ENCODE data around the gene FAM227B. TPM values are rescaled to one million over a fixed set of nuclear protein-coding genes. Genes with fewer than 3 reads are reported as not detected.
"Not testable (repeated sequence)": the region's sequence is repeated elsewhere in the genome, so short reads cannot be mapped to it uniquely, and the experiment has no call there.

Gene FAM227B
- total RNA-seq, 2 experiments from 2014 or later = 3.5 to 3.7 TPM

DNA sequence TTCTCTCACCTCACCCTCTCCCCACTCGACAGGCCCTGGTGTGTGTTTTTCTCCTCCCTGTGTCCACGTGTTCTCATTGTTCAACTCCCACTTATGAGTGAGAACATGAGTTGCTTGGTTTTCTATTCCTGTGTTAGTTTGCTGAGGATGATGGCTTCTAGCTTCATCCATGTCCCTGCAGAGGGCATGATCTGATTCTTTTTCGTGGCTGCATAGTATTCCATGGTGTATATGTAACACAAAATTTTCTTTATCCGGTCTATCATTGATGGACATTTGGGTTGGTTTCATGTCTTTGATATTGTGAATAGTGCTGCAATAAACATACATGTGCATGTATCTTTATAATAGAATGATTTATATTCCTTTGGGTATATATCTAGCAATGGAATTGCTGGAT is 107.9 kb downstream of the FAM227B start:
- CTCF ChIA-PET, POLR2A ChIA-PET: not testable (repeated sequence)

DNA sequence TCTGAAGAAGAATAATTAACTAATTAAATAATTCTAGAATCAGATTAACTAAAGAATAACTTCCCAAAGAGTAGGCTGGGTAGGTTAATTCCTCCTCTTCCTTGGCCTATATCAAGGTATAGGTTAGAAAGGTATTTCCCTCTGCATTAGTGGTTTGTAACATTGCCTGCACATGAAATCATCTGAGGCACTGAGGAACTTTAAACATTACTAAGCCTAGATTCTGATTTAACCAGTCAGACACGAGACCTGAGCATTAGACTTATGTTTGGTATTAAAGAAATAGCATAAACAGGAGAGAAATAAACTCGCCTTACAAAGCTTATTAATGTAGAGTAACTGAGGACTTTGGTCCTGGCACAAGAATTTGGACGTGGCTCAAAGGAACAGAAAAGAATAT is 113.4 kb downstream of the FAM227B start:
- POLR2A ChIA-PET = no interaction called here
- no peak for DNase-seq
- peaks cover 2% of the 10 kb centered on the region for H3K27me3 Mint-ChIP-seq

More for the DNA sequence above, 107.9 kb downstream of the FAM227B start:
- H3K27me3 Mint-ChIP-seq = peaks cover 17% of the 10 kb centered on the region
- not testable (repeated sequence) for DNase-seq; H3K4me1 Mint-ChIP-seq; H3K36me3 Mint-ChIP-seq (ENCODE audit: low read depth); H3K4me3 Mint-ChIP-seq; H3K9me3 Mint-ChIP-seq
- H3K27ac Mint-ChIP-seq = peak overlapping the region; percentile 2

DNA sequence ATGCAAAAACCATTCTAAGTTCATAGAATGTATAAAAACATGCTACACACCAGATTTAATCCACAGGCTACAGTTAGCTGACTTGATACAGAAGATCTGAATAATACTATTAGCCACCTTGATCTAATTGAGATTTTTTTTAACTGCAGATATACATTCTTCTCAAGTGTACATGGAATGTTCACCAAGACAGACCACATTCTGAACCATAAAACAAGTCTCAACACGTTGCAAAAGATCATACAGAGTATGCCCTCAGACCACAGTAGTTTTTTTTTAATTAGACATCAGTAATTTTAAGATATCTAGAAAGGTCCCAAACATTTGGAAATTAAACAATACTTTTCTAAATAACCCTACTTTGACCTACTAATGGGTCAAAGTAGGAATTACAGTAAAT is 114.3 kb downstream of the FAM227B start:
- DNase-seq = no peak
- Mint-ChIP-seq H3K36me3 (ENCODE audit: low read depth) (no peaks in the 10 kb centered on the region), H3K4me3 (no peak overlapping the region), H3K27ac (no peak overlapping the region), H3K9me3 (peaks cover 7% of the 10 kb centered on the region), H3K27me3 (peaks cover 2% of the 10 kb centered on the region), H3K4me1 (no peaks in the 10 kb centered on the region)
- ChIA-PET POLR2A (no interaction called here), CTCF (no interaction called here)

More for the DNA sequence above, 113.4 kb downstream of the FAM227B start:
- CTCF ChIA-PET = no interaction called here
- Mint-ChIP-seq H3K4me3 (no peak overlapping the region), H3K4me1 (no peaks in the 10 kb centered on the region), H3K9me3 (peaks cover 6% of the 10 kb centered on the region), H3K36me3 (ENCODE audit: low read depth) (no peaks in the 10 kb centered on the region), H3K27ac (no peak overlapping the region)

DNA sequence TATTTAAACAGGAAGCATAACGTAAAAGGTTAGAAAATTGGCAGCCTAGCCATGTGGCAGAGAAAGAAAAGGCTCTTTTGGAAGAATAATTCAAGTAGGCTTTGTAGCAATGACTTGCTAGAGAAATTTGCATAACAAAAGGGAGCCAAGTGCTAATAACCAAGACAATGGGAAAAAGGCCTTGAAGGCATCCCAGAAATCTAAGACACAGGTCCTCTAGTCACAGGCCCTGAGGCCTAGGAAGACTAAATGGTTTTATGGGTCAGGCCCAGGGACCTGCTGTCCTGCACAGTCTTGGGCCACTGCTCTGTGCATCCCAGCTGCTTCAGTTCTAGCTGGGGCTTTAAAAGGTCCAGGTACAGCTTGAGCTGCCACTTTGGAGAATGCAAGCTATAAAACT is 119.0 kb downstream of the FAM227B start:
- no peak overlapping the region for H3K4me3 Mint-ChIP-seq
- CTCF ChIA-PET = no interaction called here

DNA sequence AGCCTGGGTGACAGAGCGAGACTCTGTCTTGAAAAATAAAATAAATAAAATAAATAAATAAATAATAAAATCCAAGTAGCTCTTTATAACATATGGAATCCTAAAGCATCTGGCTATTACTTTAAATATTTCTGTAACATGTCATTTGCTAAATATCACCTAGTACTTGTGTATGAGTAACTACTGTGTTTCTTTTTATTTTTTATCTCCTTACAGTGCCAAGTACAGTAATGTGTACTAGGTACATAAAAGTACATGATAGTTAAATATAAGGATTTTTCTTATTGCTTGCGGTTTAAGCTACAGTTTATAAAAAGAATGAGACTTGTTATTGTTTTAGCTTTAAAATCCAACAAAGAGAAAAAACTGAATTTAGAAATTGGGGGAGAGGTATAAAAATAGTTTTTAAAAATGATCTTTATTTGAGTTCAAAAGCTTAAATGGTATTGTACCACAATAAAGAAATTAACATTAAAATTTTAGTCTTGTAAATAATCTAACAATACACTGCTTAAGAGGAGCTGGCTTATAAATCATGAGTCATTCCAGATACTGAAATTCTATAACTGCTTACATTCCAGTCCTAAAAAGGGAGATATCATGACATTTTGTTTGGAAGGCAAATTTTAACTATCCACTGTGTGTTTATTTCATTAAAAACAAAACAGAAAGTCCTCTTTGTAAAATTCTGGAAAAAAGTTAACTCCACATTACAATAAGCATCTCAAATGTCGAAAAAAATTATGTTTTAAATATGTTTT is 124.4 kb downstream of the FAM227B start:
- Mint-ChIP-seq H3K27ac (no peak overlapping the region), H3K4me1 (no peaks in the 10 kb centered on the region), H3K27me3 (peaks cover 4% of the 10 kb centered on the region), H3K9me3 (no peaks in the 10 kb centered on the region), H3K4me3 (no peak overlapping the region), H3K36me3 (ENCODE audit: low read depth) (no peaks in the 10 kb centered on the region)
- CTCF ChIA-PET = no interaction called here
- POLR2A ChIA-PET = no interaction called here
- DNase-seq = no peak

More for the DNA sequence above, 119.0 kb downstream of the FAM227B start:
- peaks cover 8% of the 10 kb centered on the region for H3K9me3 Mint-ChIP-seq
- no peak for DNase-seq
- POLR2A ChIA-PET = no interaction called here
- no peaks in the 10 kb centered on the region for H3K36me3 Mint-ChIP-seq (ENCODE audit: low read depth)
- no peak overlapping the region for H3K27ac Mint-ChIP-seq
- H3K4me1 Mint-ChIP-seq = no peaks in the 10 kb centered on the region
- peaks cover 1% of the 10 kb centered on the region for H3K27me3 Mint-ChIP-seq

DNA sequence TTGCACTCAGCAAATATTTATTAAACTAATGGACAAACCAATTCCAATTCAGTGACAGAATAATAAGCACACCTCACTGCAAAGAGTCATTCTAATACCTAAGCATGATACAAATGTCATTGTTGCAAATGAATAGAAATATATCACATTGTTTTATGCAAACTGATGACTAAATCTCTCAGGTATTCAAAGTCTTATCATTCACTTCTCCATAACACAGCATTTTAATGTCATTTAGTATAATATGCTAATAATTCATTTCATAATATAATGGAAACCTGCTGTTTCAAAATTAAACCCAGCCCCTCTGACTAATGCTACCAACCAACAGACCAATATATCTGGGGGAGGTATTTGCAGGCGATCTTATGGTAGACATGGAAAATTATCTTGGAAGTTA is 125.8 kb downstream of the FAM227B start:
- ChIA-PET CTCF (no interaction called here), POLR2A (no interaction called here)
- H3K4me3 Mint-ChIP-seq = no peak overlapping the region
- peaks cover 7% of the 10 kb centered on the region for H3K27me3 Mint-ChIP-seq
- no peaks in the 10 kb centered on the region for H3K36me3 Mint-ChIP-seq (ENCODE audit: low read depth)
- H3K9me3 Mint-ChIP-seq = no peaks in the 10 kb centered on the region
- no peak for DNase-seq
- H3K27ac Mint-ChIP-seq = no peak overlapping the region
- H3K4me1 Mint-ChIP-seq = no peaks in the 10 kb centered on the region

DNA sequence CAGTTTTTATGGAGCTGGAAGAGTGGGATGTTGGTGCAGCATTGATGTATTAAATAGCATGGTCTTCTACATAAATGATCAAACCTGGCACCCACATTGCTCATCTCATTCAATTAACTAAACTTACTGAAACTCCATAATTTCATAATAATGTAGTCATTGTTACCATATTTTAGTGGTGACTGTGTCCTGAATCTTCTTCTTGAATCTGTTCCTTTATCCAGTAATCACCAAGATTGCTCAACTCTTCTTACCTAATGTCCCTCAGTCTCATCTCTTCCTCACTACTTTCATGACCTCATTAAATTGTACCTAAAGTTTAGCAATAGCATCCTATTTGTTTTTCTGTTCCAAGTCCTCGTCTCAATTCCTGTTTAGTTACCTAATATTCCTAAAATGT is 127.8 kb downstream of the FAM227B start:
- H3K27ac Mint-ChIP-seq = no peak overlapping the region
- no peak overlapping the region for H3K4me3 Mint-ChIP-seq
- H3K27me3 Mint-ChIP-seq = peaks cover 8% of the 10 kb centered on the region
- H3K9me3 Mint-ChIP-seq = no peaks in the 10 kb centered on the region
- CTCF ChIA-PET = no interaction called here
- H3K36me3 Mint-ChIP-seq (ENCODE audit: low read depth) = no peaks in the 10 kb centered on the region
- POLR2A ChIA-PET = no interaction called here
- no peaks in the 10 kb centered on the region for H3K4me1 Mint-ChIP-seq
- DNase-seq = no peak

DNA sequence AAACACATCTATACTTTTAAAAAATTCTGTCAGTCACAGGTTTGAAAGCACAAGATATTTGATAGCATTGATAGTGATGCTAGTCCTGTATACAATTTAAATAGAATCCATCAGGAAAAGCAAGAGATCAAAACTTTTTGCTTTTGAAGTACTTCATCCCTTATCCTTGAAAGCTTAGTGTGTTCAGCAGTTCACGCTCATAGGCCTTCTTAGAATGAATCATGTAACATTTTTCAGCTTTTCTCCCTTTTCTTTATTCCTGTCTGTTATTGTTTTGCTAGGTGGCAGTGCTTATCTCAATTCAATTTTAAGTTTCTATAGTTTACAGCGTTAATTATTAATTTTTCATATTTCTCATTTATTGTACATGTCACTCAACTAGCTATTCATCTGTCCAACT is 128.5 kb downstream of the FAM227B start:
- Mint-ChIP-seq H3K4me1 (no peaks in the 10 kb centered on the region), H3K27ac (no peak overlapping the region)

DNA sequence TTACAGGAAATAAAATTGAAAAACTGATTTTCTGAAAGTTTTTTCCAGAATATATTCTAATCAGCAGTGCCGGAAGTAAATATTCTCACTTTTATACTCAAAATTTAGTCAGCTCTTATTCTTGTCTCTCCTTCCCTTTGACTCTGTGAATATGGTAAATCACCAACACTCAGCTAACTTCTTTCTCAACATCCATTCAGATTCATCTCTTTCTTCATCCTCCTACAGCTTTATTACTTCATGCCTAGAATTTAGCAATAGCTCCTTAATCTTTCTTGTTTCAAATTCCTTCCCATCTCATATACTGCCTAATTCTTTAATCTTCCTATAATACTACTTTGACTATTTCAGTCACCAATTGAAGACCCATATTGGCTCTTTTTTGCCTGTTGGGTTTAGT is 129.7 kb downstream of the FAM227B start:
- Mint-ChIP-seq H3K27ac (no peak overlapping the region), H3K36me3 (ENCODE audit: low read depth) (no peaks in the 10 kb centered on the region), H3K4me3 (no peak overlapping the region), H3K27me3 (peaks cover 9% of the 10 kb centered on the region), H3K4me1 (no peaks in the 10 kb centered on the region), H3K9me3 (no peaks in the 10 kb centered on the region)
- DNase-seq = no peak
- POLR2A ChIA-PET = no interaction called here
- CTCF ChIA-PET = no interaction called here

More for the DNA sequence above, 128.5 kb downstream of the FAM227B start:
- no peak overlapping the region for H3K4me3 Mint-ChIP-seq
- peaks cover 10% of the 10 kb centered on the region for H3K27me3 Mint-ChIP-seq
- CTCF ChIA-PET = no interaction called here
- no peaks in the 10 kb centered on the region for H3K36me3 Mint-ChIP-seq (ENCODE audit: low read depth)
- no peak for DNase-seq
- no peaks in the 10 kb centered on the region for H3K9me3 Mint-ChIP-seq
- POLR2A ChIA-PET = no interaction called here

DNA sequence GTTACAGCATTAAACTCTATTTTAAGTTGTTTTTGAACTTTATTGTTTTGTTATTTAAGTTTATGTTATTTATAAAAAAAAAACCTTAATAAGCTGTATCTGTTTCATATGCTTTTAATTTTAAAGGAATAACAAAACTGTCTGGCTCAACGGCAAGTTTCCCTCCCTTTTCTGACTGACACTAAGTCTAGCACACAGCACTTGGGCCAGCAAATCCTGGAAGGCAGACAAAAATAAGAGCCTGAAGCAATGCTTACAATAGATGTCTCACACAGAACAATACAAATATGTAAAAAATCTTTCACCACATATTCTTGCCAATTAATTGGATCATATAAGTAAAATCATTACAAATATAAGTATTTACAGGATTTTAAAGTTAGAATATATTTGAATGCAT is 135.2 kb downstream of the FAM227B start:
- H3K4me1 Mint-ChIP-seq; DNase-seq; H3K27ac Mint-ChIP-seq; H3K4me3 Mint-ChIP-seq; H3K27me3 Mint-ChIP-seq; H3K36me3 Mint-ChIP-seq (ENCODE audit: low read depth); POLR2A ChIA-PET; H3K9me3 Mint-ChIP-seq; CTCF ChIA-PET: not testable (repeated sequence)

DNA sequence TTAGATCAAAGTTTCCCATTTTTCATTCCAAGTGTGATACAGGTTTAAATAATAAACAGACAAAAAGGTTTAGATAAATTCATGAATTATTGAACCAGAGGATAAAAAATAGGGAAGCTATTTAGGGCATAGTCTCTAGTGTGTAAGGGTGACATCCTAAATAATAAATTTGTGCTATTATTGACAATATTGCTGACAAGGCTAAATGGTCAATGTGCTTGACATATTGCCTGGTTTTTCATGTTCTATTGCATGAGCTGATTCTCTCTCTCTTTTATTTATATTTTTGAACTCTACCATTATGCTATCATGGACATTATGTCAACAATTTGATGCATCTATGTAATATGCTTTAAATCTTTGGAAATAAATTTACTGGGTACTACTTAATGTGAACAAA is 141.6 kb downstream of the FAM227B start:
- CTCF ChIA-PET = not testable (repeated sequence)

DNA sequence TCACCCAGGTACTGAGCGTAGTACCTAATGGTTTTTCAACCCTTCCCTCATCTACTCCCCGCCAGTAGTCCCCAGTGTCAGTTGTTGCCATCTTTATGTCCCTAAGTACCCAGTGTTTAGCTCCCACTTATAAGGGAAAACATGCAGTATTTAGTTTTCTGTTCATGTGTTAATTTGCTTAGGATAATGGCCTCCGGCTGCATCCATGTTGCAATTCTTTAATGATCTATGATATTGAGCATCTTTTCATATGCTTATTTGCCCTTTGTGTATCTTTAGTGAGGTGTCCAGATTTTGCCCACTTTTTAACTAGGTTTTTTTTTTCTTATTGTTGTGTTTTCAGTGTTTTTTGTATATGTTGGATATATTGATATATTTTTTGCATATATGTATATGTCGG is 142.6 kb downstream of the FAM227B start:
- H3K36me3 Mint-ChIP-seq (ENCODE audit: low read depth); H3K4me1 Mint-ChIP-seq; POLR2A ChIA-PET; CTCF ChIA-PET; H3K27ac Mint-ChIP-seq; H3K27me3 Mint-ChIP-seq; H3K4me3 Mint-ChIP-seq; DNase-seq; H3K9me3 Mint-ChIP-seq: not testable (repeated sequence)

More for the DNA sequence above, 141.6 kb downstream of the FAM227B start:
- H3K27me3 Mint-ChIP-seq; H3K4me1 Mint-ChIP-seq; H3K27ac Mint-ChIP-seq; H3K36me3 Mint-ChIP-seq (ENCODE audit: low read depth); H3K9me3 Mint-ChIP-seq; DNase-seq; H3K4me3 Mint-ChIP-seq; POLR2A ChIA-PET: not testable (repeated sequence)

DNA sequence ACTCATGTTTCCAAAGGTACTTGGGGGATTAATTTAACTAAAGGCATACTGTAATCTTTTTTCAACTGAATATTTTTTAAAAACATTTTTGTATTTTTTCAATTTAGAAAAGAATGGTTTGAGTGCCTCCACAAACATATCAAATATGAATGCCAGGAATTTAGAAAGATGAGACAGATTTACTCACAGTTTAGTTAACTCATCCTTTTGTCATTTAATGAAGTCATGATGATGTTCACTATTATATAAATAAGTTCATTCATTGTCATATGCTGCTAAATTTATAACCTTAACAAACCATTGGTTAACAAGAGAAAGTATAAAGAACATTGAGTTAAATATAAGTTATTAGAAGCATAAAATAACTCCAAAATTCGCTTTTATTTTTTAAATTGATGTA is 147.6 kb downstream of the FAM227B start:
- Mint-ChIP-seq H3K27me3 (peaks cover 9% of the 10 kb centered on the region), H3K4me3 (no peak overlapping the region), H3K9me3 (no peaks in the 10 kb centered on the region), H3K27ac (no peak overlapping the region), H3K4me1 (peaks cover 4% of the 10 kb centered on the region), H3K36me3 (ENCODE audit: low read depth) (no peaks in the 10 kb centered on the region)
- CTCF ChIA-PET = interaction anchor here (1.8 to 3.3 kb wide), 3 partner anchors 17 to 531 kb away, joined by 5 to 20 read pairs (median 9); partner anchors contain the start of gene FGF7
- no peak for DNase-seq
- POLR2A ChIA-PET = no interaction called here

DNA sequence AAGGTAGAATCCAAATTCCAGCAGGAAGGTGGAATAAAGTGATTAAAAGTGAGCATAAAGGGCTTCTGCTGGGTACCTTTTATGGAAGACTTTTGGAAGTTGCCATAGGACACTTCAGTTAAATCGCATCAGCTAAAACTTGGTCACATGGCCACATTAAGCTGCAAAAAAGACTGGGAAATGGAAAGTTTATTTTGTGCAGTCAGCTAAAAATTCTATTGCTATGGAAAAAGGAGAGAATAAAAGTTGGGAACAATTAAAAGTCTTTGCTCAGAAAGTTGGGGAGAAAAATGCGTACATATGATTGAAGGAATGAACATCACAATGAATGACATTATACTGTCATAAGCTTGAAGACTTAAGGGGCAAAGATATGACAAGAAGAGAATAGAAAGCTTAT is 148.3 kb downstream of the FAM227B start:
- POLR2A ChIA-PET = no interaction called here

More for the DNA sequence above, 148.3 kb downstream of the FAM227B start:
- Mint-ChIP-seq H3K4me3 (no peak overlapping the region), H3K4me1 (peaks cover 4% of the 10 kb centered on the region), H3K9me3 (no peaks in the 10 kb centered on the region), H3K27ac (no peak overlapping the region), H3K36me3 (ENCODE audit: low read depth) (no peaks in the 10 kb centered on the region), H3K27me3 (peaks cover 9% of the 10 kb centered on the region)
- no peak for DNase-seq
- CTCF ChIA-PET = interaction anchor here (1.2 to 3.3 kb wide), 6 partner anchors 11 to 531 kb away, joined by 3 to 20 read pairs (median 6); partner anchors contain the start of gene FGF7
